ENCODE measurements around the gene GOLPH3L. TPM values are rescaled to one million over a fixed set of nuclear protein-coding genes. Genes with fewer than 3 reads are reported as not detected.

GOLPH3L gene
- total and polyA plus RNA-seq, 2 experiments from 2014 or later = 23.5 to 29.6 TPM

DNA sequence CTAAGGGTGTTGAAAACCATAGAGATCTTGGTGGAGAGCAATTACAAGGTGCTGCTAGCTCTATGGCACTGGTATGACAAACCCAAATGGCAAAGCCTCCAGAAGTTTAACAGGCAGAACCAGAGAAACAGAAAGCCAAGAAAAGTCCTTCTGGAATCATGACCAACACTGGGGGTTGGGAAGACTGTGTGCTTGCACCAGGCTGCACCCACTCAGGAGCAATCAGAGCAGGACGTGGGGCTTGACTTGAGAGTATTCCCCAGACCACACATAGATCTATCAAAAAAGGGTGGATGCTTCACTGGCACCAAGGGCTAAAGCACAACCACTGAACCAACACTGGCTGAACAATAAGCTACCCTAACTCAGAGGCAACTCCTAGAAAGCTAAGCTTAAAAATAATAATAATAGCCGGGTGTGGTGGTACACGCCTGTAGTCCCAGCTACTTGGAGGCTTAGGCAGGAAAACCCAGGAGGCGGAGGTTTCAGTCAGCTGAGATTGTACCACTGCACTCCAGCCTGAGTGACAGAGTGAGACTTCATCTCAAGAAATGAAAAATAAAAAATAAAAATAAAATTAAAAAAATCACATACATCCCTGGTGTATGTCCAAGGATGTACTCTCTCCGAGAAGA is 47.4 kb downstream of the GOLPH3L start:
- peaks cover 4% of the 10 kb centered on the region; the same call in 1 of the 2 replicates for H3K36me3 ChIP-seq (ENCODE audit: insufficient read depth)
- H3K9me2 ChIP-seq (ENCODE audit: insufficient read depth) = no peaks in the 10 kb centered on the region
- H3K27me3 ChIP-seq (ENCODE audit: insufficient read depth) = no peaks in the 10 kb centered on the region
- H2AFZ ChIP-seq = no peak overlapping the region
- H3K4me3 ChIP-seq = no peak overlapping the region
- Mint-ChIP-seq H3K27ac (peak overlapping the region; percentile 36; the same call in 1 of the 2 replicates), H3K9me3 (no peaks in the 10 kb centered on the region), H3K4me1 (peaks cover 16% of the 10 kb centered on the region), H3K36me3 (ENCODE audit: low read depth) (peaks cover 26% of the 10 kb centered on the region), H3K27me3 (ENCODE audit: insufficient read depth, low read depth, poor library complexity) (no peaks in the 10 kb centered on the region), H3K4me3 (no peak overlapping the region)
- H3F3A ChIP-seq (replicated peaks; ENCODE audit: low read depth) = 0 out of 2 replicates have a peak, but pooled peaks cover 2% of the 10 kb centered on the region
- no peaks in the 10 kb centered on the region for H4K20me1 ChIP-seq (replicated peaks; ENCODE audit: insufficient read depth)
- ATAC-seq (no peak), DNase-seq (ENCODE audit: low spot score) (no peak)
- no peak for TF ChIP-seq JUNB (IDR thresholded peaks at IDR 0.05; ENCODE audit: unreplicated experiment)
- TF ChIP-seq, protein P1, sequence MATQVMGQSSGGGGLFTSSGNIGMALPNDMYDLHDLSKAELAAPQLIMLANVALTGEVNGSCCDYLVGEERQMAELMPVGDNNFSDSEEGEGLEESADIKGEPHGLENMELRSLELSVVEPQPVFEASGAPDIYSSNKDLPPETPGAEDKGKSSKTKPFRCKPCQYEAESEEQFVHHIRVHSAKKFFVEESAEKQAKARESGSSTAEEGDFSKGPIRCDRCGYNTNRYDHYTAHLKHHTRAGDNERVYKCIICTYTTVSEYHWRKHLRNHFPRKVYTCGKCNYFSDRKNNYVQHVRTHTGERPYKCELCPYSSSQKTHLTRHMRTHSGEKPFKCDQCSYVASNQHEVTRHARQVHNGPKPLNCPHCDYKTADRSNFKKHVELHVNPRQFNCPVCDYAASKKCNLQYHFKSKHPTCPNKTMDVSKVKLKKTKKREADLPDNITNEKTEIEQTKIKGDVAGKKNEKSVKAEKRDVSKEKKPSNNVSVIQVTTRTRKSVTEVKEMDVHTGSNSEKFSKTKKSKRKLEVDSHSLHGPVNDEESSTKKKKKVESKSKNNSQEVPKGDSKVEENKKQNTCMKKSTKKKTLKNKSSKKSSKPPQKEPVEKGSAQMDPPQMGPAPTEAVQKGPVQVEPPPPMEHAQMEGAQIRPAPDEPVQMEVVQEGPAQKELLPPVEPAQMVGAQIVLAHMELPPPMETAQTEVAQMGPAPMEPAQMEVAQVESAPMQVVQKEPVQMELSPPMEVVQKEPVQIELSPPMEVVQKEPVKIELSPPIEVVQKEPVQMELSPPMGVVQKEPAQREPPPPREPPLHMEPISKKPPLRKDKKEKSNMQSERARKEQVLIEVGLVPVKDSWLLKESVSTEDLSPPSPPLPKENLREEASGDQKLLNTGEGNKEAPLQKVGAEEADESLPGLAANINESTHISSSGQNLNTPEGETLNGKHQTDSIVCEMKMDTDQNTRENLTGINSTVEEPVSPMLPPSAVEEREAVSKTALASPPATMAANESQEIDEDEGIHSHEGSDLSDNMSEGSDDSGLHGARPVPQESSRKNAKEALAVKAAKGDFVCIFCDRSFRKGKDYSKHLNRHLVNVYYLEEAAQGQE (IDR thresholded peaks at IDR 0.05; ENCODE audit: unreplicated experiment) = no peak
- TF ChIP-seq ETS1 (IDR thresholded peaks at IDR 0.05) = no peak
- no peak for TF ChIP-seq EZH2phosphoT487 (IDR thresholded peaks at IDR 0.05; ENCODE audit: unreplicated experiment)
- no peak for TF ChIP-seq EZH2 (IDR thresholded peaks at IDR 0.05; ENCODE audit: low read depth, unreplicated experiment)
- no peak for TF ChIP-seq ZNF462 (CRISPR knock-in tag; IDR thresholded peaks at IDR 0.05)
- no peak overlapping the region for H3K4me2 ChIP-seq
- H3K4me1 ChIP-seq (ENCODE audit: insufficient read depth) = peaks cover 23% of the 10 kb centered on the region
- H3K27ac ChIP-seq (ENCODE audit: low read depth) = no peak overlapping the region
- H3K79me2 ChIP-seq (replicated peaks; ENCODE audit: insufficient read depth) = no peaks in the 10 kb centered on the region; the same call in 1 of the 2 replicates

All from GM23338 (cell line).